Measurements from ENCODE around the gene GLIS1.

DNA sequence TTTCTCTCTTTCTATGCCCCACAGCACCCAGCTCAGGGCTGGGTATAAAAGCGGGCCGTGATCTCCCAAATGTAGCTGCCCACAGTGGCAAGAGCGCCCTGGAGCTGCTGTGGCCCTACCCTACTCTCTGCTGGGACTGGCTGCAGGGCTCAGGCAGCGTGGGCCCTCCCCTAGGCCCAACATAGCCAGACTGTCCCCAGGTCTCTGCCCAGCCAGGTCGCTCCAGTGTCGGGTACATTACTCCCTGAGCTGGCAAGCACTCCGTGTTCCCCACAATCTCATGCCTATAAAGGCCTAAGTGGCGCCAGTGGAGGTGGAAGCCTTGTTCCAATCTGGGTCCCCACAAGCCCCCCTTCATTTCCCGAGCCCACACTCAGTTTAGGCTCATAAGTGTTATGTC is 66.2 kb downstream of the GLIS1 start:
- TF ChIP-seq, protein P1, sequence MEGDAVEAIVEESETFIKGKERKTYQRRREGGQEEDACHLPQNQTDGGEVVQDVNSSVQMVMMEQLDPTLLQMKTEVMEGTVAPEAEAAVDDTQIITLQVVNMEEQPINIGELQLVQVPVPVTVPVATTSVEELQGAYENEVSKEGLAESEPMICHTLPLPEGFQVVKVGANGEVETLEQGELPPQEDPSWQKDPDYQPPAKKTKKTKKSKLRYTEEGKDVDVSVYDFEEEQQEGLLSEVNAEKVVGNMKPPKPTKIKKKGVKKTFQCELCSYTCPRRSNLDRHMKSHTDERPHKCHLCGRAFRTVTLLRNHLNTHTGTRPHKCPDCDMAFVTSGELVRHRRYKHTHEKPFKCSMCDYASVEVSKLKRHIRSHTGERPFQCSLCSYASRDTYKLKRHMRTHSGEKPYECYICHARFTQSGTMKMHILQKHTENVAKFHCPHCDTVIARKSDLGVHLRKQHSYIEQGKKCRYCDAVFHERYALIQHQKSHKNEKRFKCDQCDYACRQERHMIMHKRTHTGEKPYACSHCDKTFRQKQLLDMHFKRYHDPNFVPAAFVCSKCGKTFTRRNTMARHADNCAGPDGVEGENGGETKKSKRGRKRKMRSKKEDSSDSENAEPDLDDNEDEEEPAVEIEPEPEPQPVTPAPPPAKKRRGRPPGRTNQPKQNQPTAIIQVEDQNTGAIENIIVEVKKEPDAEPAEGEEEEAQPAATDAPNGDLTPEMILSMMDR (IDR thresholded peaks at IDR 0.05; ENCODE audit: insufficient read depth, low read depth, low read length) = no peak
- TF ChIP-seq EZH2 (IDR thresholded peaks at IDR 0.05; ENCODE audit: insufficient read depth, low read length) = no peak
